GM12864 (cell line): Measurements from ENCODE around the gene ZNF614.
A peak's percentile ranks its signal among the peaks of the same experiment; 100 is the strongest.

Source experiments
- DNase-seq: peaks from one replicate; pipeline ENCODE4 v3.0.0-alpha.2; 2011; ENCODE audit warnings: low read depth
- H3K4me3 ChIP-seq: 2 replicates; pipeline ENCODE4 v1.5.1; 2011; ENCODE audit warnings: mild to moderate bottlenecking, low read depth, low read length, control low read depth
- TF ChIP-seq, protein P1 (sequence below): IDR thresholded peaks from 2 replicates; pipeline ENCODE4 v1.5.1; 2011; ENCODE audit warnings: low read depth, mild to moderate bottlenecking, moderate library complexity, low read length, control low read depth, inconsistent platforms; ENCODE audit errors: missing control alignments

ZNF614 gene

GRCh38 chr19:52020506-52020905, 7.7 kb downstream of the ZNF614 start:
- H3K4me3 ChIP-seq, result no peak overlapping the region
- DNase-seq, result no peak
- TF ChIP-seq, protein P1, sequence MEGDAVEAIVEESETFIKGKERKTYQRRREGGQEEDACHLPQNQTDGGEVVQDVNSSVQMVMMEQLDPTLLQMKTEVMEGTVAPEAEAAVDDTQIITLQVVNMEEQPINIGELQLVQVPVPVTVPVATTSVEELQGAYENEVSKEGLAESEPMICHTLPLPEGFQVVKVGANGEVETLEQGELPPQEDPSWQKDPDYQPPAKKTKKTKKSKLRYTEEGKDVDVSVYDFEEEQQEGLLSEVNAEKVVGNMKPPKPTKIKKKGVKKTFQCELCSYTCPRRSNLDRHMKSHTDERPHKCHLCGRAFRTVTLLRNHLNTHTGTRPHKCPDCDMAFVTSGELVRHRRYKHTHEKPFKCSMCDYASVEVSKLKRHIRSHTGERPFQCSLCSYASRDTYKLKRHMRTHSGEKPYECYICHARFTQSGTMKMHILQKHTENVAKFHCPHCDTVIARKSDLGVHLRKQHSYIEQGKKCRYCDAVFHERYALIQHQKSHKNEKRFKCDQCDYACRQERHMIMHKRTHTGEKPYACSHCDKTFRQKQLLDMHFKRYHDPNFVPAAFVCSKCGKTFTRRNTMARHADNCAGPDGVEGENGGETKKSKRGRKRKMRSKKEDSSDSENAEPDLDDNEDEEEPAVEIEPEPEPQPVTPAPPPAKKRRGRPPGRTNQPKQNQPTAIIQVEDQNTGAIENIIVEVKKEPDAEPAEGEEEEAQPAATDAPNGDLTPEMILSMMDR, result no peak

- no peak overlapping the region for H3K4me3 ChIP-seq
- TF ChIP-seq, protein P1, result no peak
- DNase-seq, result no peak
Measured at GRCh38 chr19:52010674-52011073, 17.5 kb downstream of the ZNF614 start.

DNA sequence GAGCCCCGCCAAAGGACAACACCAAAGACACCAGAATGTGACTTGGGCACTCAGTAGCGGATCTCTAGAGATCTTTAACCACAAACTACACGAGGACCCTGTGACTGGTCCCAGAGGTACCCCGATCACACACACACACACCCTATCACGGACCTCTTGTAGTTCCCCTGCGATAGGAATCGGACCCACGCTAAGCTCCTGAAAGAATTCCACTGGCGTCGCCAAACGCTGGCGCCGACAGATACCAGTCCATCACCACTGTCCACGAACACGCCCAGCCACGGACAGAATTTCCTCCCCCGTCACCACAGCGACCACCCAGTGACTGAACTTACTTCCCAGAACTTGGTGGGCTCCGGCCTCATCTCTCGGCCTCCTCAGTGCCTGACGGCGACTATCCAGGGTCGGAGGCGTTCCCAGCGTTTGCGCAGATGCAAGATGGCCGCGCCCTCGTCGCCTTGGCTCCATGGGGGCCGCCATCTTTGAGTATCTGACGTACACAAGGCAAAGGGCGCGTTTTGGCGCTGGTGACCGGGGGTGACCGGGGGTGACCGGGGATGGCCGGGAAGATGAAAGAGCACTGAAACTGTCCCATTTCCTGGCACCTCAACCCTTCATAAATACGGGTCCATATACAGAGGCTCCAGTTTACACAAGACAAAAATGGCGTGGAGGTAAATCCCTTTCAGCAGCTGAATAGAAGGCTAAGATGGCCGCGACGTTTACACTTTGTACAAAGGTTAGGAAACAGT, 20.2 kb downstream of the ZNF614 start, which contains the start of gene ZNF615:
Gene ZNF615, minus strand, starts transcription at position 406 of the 752 bp plus-strand sequence. CDS start 4,500 bp downstream, outside the sequence.
- TF ChIP-seq, protein P1, result no peak
- H3K4me3 ChIP-seq, result peak within 1 kb of the TSS; percentile 87
- DNase-seq, result peak; percentile 65

DNA sequence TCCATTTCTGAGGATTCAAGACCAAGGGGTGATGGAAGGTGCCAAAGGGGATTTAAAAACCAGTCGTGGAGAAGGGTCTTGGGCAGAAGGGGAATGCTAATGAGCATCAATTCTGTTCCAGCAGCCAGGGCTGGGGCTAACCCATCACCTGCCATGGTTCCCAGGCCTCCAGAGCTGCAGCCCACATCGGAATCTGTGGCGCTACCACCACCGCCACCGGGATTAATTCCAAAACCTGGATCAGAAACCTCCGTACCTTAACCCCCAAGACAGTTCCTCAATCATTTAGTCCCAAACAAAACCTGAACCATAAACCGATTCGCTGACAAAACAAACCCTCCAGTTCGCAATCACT, 20.8 kb downstream of the ZNF614 start:
- no peak for DNase-seq

DNA sequence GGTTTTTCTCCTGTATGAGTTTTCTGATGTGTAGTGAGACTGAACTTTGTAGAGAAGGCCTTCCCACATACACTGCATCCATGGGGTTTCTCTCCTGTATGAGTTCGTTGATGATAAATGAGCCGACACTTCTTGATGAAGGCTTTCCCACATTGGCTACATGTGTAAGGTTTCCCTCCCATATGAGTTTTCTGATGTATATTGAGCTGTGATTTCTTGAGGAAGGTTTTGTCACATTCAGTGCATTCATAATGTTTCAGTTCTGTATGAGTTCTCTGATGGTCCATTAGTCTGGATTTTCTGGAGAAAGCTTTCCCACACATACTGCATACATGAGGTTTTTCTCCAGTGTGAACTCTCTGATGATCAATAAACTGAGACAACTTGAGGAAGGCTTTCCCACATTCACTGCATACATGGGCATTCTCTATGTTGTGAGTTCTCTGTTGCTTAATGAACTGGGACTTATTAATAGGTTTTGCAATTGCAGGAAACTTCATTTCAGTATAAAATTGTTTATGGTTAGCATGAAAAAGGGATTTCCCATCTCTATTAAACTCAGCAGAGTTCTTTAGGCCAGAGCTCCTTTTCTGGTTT, 34.0 kb downstream of the ZNF614 start:
- H3K4me3 ChIP-seq, result no peak overlapping the region
- TF ChIP-seq, protein P1, result no peak
- no peak for DNase-seq

More for the DNA sequence above, 20.8 kb downstream of the ZNF614 start:
- H3K4me3 ChIP-seq, result peak overlapping the region; percentile 87
- TF ChIP-seq, protein P1, result no peak

DNA sequence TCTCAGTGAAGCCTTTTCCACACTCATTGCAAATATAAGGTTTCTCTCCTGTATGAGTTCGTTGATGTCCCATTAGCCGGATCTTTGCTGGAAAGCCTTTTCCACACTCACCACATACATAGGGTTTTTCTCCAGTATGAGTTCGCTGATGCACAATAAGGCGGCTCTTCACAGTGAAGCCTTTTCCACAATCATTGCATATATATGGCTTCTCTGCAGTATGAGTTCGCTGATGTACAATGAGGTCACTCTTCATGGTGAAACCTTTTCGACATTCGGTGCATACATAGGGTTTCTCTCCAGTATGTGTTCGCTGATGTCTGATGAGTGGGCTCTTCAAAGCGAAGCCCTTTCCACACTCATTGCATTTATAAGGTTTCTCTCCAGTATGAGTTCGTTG, 34.8 kb downstream of the ZNF614 start:
- no peak overlapping the region for H3K4me3 ChIP-seq
- TF ChIP-seq, protein P1, result no peak
- DNase-seq, result no peak
